ENCODE data around the gene NACC2. TPM values are rescaled to one million over a fixed set of nuclear protein-coding genes. Genes with fewer than 3 reads are reported as not detected.

Gene NACC2
- total RNA-seq, 2 donors from 2014 or later, result 7.8 to 9.7 TPM

DNA sequence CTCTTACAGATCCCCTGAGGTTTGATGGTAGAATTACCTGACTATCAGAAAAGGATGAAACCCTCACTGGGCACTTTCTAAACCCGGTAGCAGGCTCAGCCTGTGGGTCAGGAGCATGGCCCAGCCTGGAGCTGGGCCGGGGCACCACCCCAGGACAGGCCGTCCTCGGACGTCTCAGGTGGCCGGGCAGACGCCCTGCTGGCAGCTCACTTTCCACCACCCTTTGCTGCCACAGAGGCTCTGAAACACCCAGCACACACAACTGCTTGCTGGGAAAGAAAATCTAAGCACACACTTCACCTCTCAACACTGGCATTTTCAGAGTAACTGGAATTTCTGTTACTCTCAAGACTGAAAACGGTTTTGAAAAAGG lies 138.3 kb downstream of the NACC2 start:
- no peak for ATAC-seq (replicated peaks)
- H3K9me3 Mint-ChIP-seq, result no peaks in the 10 kb centered on the region
- no peaks in the 10 kb centered on the region for H3K27me3 Mint-ChIP-seq
- H3K36me3 Mint-ChIP-seq (ENCODE audit: low read depth), result peaks cover 36% of the 10 kb centered on the region
- peaks cover 12% of the 10 kb centered on the region for H3K4me1 Mint-ChIP-seq
- H3K27ac Mint-ChIP-seq, result no peak overlapping the region
- no peak overlapping the region for H3K4me3 Mint-ChIP-seq

Other genes with a start within 250 kb of the NACC2 start
- gene CAMSAP1, start 187.7 kb downstream of the NACC2 start, total RNA-seq, result 10 to 100 TPM; 37.8 to 46.2 TPM
- 10 to 100 TPM; 37.8 to 39.8 TPM for gene UBAC1, start 133.9 kb downstream of the NACC2 start, total RNA-seq
- 10 to 100 TPM; 28.2 to 37.7 TPM for gene TMEM250, start 23.6 kb upstream of the NACC2 start, total RNA-seq
- under 1 TPM in 1 of 2 donors, not detected in 1; 0.16 TPM for gene LHX3, start 109.8 kb upstream of the NACC2 start, total RNA-seq
- gene QSOX2, start 150.5 kb upstream of the NACC2 start, total RNA-seq, result 10 to 100 TPM; 25.9 to 28.5 TPM
- gene CCDC187, start 208.8 kb upstream of the NACC2 start, total RNA-seq, result under 1 TPM in 1 of 2 donors, not detected in 1; 0.02 TPM
- gene GPSM1, start 232.2 kb upstream of the NACC2 start, total RNA-seq, result 10 to 100 TPM in 1 of 2 donors, 1 to 10 TPM in 1; 5.9 to 16.3 TPM